Stimulated activated CD8-positive, alpha-beta memory T cell treated with anti-CD3 and anti-CD28 coated beads, Interleukin-15, amount 100 ng/mL, for 48 hours (primary cell): ENCODE results near the gene ZNF782.
"Not testable (repeated sequence)": the region's sequence is repeated elsewhere in the genome, so short reads cannot be mapped to it uniquely, and the experiment has no call there.

ENCODE experiments used
- DNase-seq, 2 donors: peaks; one replicate each; pipeline ENCODE4 v3.0.0-alpha.2; 2020; ENCODE audit warnings: low read depth in 2 of 2

Gene ZNF782

DNA sequence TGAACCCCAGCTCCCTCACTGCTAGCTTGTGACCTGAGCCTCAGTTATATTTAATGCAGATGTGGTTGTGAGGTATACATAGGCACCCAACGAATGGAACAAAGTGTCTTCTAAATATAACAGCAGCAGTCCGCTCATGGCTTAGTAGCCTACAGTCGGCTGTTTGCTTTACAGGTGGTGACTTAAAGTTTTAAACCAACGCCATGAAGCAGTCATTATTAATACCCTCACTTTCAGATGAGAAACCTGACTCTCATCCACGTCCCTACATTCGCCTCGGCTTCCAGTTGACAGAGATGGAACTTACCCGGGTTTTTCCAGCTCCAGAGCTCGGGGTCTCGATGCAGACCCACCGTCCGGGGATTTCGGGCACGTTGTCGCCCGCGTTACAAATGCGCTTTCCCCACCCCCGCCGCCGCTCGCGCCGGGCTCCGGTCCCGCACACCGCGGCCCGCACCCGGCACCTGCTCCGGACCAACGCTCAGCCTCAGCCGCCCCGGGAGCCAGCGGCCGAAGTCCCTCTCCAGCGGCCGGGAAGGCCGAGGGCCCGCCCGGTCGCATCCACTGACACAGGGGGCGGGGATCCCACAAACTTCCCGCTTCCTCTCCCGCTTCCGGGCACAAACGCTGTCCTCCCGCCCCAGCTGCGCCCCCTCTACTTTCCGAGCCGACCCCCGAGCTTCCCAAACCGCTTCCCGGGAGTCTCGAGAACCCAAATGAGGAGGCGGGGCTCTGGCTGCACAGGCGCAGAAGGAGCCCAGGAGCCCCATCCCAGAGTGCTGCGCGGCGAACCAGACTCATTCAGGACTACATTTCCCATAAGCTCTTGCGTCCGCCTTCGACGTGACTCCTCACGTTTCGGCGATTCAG is at the start of gene ZNF782:
Gene ZNF782 (minus strand): TSS at position 734 of the 870 bp plus-strand sequence. CDS start 2,553 bp downstream, outside the sequence.
- peak; percentile 74 to 76 for DNase-seq

DNA sequence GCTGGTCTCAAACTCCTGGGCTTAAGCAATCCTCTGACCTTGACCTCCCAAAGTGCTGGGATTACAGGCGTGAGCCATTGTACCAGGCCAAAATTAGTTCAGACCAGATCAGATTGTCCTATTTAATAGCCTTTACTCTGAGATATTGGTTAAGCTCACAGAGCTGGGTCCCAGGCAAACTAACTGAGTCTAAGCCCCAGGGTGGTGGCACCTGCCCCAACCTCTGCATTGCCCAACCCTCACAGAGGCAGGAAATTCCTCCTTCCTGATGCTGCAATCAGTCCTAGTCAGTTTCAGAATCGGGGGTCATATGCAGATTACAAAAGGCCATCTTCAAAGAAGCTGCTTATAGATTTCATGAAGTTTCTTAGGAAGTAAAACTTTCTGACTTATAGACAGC is 45.7 kb upstream of the ZNF782 start:
- DNase-seq: not testable (repeated sequence)

DNA sequence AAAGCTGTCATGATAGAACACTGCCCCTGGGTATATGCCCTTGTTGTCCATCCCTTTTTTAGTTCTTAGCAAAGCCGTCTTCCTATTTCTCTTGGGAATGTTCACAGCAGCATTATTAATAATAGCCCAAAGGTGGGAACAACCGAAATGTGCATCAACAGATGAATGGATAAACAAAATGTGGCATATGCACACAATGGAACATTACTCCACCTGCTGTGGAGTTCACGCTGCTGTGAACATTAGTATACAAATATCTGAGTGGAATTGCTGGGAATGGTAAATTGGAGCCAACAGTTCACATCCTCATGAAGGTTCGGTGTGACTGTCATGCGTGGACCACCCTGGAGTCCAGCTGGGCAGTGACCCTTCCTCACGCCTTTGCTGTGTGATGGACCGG is 37.8 kb upstream of the ZNF782 start:
- DNase-seq: no peak

DNA sequence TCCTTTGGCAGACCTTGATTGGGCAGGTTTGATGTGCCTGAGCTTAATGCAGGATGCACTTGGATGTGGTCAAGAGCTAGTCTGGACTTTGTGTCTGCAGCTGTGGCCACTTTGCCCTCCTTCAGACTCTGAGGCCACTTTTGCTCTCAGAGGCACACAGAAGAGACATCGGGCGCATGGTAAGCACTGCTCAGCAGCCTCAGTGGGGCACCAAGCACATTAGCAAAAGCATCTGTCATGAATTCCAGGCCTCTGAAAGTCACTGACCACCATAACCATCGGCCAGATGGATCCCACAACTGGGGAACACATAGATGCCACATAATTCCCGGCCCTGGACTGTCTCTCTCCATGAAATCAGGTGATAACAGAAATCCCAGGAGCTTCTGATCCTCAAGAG is 34.3 kb upstream of the ZNF782 start:
- DNase-seq: no peak

DNA sequence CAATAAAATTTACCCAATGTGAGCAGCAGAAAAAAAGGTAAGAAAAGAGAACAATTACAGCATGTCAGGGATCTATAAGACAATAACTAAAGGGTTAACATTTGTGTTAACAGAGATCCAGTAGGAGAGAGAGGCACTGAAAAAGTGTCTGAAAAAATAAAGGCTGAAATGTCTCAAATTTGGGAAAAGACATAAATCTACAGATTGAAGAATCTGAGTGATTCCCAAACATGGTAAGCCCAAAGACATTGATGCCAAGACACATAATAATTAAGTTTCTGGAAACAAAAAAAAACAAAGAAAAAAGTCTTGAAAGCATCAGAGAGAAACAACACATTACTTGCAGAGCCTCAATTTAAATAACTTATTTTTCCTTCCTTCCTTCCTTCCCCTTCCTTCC is 31.1 kb upstream of the ZNF782 start:
- DNase-seq: no peak

DNA sequence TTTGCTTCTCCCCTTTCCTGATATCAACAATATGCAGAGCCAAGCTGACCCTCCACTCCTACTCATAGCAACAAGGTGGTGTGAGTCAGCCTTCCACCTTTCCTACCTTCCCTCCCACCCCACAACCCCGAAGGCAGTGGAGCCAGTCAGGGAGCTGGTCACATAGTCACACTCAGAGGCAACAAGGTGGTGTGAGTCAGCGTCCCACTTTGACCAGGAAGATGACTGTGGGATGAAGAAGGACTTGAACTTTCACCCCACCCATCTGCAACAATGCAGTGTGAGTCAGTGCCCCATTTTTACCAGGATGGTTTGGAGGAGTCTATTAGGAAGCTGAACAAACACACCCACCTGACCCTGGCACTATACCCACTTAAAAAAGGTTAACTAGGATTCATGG is 30.1 kb upstream of the ZNF782 start:
- no peak for DNase-seq

DNA sequence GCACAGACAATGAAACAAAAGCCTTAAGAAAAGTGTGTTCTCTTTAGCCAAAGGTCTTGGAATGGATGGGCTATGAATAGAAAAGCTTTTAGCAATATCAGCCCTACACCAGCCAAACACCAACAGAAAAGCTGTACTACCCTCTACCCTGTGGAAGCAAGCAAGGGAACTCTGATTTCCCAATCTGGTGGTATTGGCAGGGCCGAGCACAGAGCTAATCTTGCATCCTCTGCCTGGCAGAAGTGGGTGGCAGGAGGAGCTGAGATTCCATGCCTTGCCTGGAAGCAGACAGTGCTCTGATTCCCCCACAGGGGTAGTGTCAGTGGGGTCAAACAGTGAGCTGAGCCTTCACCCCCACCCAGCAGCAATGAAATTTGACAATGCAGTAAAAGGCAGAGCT is 29.6 kb upstream of the ZNF782 start:
- no peak for DNase-seq

DNA sequence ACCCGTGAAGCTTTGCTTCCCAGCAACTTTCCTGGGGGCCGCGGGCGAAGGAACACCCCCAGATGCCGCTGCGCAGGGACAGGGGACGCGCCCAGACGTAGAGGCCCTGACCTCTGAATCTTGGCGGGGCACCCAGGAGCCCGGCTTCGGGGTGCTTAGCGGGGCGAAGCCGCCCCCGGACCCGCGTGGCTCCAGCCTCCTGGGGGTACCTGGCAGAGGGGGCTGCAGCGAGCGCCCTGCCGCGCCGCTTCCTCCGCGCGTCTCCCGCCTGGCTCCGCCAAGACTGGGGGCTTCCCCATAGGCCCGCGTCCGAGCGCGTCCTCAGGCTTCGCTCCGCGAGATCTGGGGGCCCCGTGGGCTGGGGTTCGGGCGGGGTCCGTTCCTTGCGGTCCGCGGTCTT is 23.0 kb upstream of the ZNF782 start:
- no peak for DNase-seq

DNA sequence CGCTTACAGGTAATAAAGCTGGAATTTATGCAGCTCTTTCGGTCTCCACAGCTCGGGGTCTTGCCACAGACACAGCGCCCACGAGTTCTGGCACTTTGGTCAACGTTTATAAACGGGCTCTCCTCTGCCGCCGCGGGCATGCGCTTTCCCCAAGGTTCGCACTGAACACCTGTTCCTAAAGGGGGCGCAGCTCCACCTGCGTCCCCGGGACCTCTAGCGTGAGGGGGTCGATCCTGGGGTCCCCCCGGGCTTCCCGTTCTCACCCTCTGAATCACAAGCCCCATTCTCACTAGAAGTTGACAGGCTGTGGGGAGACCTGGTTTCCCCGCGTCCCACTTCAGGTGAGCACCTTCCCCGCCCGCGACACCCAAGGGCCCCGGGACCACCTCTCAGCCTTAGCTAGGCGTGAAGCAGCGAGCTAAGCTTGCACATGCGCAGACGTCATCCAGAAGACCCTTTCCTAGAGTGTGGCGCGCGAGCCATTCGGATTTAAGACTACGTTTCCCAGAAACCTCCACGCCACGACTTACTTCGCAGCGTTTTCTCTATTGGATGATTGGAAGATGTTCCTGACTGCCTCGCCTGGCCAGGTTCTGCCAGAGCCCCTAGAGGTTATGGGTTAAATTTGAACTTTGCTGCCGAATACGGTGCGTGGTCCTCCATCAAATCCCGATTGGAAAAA is 21.3 kb upstream of the ZNF782 start:
- DNase-seq: peak; percentile 26 to 52

DNA sequence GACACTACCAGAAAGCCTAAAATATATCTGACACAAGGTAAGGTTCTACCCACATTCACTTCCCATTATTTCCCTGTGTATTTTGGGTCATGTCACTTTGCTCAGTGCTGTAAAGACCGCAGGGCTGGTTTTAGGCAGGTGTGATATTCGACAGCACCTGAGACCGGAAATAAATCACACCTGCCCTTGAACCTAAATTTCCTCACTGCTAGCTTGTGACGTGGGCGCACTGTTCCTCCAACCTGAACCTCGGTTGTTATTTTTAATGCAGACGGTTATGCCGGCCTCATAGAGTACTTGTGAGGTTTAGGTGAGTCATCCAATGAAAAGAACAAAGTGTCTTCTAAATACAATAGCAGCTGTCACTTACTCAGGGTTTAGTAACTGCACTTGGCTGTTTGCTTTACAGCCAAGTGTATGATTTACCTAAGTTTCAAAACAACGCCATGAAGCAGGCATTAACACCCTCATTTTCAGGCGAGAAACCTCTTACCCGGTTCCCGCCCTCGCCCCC is 20.7 kb upstream of the ZNF782 start:
- DNase-seq: no peak

DNA sequence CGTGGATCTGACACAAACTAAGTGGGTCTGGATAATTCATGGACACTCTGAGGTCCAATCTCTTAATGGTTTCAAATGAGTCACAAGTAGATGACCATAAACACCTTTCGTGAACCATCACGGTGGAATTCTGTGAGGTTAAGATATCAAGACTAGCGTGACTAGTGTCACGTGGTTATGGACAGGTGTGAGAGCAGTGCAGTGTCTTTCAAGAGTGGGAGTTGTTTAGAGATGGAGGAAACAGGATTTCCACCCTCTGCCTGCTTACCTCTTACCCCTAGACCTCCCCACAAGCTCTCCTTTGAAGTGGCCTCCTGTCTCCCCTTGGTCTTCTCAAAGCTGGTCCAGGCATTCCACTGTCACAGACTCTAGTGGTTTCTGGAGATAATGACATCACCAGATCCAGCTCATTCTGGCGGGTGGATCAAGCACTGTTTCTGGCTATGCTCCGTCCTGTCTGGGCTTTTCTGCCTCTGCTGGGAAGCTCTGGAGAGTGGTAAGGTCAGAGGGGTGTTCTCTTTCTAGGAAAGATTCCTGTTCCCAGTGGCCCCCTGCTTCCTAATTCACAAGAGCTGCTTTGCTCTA is 20.0 kb upstream of the ZNF782 start:
- DNase-seq: no peak

DNA sequence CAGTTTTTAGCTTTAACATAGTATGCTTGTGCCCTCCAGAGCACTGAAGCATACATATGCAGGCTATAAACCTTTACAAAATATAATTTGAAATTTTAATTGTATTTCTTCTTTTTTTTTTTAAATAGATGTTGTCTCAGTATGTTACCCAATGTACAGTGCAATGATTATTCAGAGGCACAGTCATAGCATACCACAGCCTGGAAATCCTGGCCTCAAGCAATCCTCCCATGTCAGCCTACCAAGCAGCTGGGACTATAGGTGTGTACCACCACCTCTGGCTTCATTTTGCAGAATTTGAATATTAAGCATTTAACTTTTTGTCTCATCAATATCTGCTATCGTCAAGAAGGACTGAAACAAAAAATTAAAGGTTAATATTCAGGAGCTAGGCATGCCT is 16.9 kb upstream of the ZNF782 start:
- DNase-seq: no peak

DNA sequence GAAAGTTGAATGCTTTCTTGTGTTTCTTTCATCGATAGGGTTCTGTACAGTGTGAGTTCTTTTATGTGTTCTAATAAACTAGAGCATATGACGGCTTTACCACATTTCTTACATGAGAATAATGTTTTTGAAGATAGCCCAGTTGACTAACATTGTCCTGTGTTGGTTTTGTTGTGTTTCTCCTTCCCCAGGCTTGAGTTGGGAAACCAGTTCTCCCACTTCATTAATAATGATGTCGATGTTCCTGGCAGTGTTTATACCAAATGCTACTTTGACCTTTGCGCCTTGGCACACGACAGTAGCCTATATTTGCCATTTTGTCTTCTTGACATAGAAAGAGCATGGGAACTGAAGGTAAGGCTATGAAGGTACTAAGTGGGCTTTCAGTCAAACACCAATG is 14.4 kb upstream of the ZNF782 start:
- DNase-seq: no peak

DNA sequence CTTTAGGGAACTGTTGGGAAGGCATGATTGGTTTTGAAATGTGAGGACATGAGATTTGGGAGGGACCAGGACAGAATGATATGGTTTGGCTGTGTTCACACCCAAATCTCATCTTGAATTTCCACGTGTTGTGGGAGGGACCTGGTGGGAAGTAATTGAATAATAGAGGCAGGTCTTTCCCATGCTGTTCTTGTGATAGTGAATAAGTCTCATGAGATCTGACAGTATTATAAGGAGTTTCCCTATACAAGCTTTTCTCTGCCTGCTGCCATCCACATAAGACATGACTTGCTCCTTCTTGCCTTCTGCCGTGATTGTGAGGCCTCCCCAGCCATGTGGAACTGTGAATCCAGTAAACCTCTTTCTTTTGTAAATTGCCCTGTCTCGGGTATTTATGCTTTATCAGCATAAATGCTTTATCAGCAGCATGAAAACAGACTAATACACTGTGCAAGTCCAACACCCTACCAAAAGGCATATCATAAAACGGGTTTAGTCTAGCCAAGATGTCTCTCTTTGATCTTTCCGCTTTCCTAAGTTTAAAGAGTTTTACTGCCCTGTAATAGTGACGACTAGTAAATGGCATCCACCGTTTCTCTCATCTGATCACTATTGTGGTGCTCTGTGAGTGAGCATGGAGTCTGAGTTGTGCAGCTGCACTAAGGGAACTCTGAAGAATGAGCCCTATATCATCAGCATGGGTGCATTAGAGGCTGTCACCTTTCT is 12.9 kb upstream of the ZNF782 start:
- no peak for DNase-seq

DNA sequence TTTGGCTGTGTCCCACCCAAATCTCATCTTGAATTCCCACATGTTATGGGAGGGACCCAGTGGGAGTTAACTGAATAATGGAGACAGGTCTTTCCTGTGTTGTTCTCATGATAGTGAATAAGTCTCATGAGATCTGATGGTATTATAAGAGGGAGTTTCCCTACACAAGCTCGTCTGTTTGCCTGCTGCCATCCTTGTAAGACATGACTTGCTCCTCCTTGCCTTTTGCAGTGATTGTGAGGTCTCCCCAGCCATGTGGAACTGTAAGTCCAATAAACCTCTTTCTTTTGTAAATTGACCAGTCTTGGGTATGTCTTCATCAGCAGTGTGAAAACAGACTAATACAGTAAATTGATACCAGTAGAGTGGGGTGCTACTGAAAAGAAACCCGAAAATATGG is 10.9 kb upstream of the ZNF782 start:
- DNase-seq: not testable (repeated sequence)

DNA sequence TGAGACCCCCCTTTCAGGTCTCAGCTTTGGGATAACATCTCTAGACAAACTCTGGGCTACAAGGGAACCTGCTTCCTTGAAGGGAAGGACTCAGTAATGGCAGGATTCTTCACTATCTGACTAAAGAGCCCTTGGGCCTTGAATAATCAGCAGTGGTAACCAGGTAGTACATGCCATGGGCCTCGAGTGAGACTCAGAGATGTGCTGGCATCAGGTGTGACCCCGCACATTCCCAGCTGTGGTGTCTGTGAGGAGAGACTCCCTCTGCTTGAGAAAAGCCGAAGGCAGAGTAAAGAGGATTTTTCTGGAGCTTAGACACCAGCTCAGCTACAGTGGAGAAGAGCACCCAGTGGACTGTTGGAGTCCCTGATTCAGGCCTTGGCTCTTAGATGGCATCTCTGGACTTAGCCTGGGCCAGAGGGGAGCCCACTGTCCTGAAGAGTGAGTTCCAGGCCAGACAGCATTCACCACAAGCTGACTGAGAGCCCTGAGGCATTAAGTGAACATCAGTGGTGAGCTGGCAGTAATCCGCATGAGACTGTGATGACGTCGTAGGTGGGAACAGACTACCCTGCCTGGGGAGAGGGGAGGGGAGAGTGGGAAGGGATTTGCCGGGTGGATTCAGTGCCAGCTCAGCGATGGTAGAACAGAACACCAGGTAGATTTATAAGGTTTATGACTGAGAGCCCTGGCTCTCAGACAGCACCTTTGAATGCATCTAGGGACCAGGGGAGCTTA is 5.3 kb upstream of the ZNF782 start:
- no peak for DNase-seq

DNA sequence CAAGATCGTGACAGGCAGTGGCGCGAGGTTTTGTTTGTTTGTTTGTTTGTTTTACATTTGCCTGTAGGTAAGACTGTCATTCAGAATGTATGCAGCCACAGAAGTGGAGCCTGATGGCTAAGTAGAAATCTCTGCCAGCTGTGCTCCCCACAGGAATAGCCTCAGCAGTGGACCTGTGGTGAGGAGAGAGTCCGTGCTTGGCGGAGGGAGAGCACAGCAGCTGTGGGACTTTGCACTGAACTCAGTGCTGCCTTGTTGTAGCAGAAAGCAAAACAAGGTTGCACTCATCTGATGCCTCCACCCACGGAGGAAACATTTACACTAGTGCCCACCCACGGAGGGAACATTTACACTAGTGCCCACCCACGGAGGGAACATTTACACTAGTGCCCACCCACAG is 4.4 kb upstream of the ZNF782 start:
- no peak for DNase-seq

DNA sequence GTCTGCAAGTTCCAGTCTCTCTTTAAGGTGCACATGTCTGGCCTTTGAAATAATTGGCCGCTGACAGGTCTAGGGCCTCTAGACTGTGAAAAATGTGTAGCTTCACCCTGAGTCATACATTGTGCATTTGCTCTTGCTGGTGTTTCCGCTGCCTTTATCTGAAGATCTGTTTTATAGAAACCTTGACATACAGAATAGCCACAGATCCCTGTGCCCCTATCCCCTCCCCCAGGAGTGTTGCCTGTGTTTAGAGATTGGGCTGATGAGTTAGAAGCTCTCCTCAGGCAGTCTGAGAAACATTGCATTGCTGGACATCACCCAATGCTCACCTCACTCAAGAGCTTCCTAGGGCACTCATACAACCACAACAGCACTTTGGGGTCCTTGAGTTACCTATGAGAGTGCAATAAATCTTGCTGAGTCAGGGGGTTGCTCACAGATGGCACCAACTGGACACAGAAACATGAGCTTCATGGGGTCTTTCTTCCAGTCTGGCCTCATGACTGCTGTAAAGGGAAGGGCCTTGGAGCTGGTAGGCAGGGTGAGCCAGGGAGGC is 3.8 kb upstream of the ZNF782 start:
- no peak for DNase-seq

DNA sequence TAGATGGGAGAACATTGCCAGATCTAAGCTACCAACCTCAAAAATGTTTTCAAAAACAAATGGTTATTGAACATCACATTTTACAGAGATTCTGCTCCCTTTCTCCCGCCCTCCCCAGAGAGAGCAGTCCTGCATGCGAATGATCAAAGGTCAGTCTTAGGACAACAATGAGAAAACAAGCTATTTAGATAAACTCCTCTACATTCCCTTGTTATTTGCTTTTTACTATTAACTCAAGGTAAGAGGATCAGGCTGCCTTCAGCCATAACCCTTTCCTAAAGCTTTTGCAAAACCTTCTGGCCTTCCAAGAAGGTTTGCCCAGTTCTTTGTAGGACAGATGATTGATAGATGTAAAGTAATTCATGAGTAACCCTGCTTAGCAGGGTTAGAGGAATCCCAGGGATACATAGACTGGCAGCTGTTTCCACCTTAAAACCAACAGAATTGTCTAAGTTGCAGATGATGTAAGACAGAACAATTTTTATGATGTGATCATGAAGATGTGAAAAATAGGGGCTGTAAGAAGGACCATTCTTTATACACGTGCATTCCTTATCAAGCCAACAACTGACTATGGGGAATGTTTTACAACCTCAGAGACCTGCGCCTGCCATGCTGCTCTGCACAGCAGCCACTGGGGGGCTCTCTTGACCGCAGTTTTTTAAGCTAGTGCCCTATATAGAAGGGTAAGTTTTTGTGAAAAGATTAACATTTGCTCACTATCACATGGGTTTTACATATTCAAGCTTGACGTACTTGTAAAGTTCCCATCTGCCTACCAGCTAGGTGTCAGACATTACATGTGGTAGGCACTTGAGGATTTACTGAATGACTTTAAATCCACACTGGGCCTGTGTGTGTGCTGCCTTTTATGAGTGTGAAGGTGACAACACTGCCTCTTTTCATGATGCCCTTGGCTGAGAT is 2.3 kb upstream of the ZNF782 start:
- peak; percentile 30 to 35 for DNase-seq
